OCI-M1 (cell line): ENCODE results near the gene CD248.
A peak's percentile ranks its signal among the peaks of the same experiment; 100 is the strongest.
"Not testable (repeated sequence)": the region's sequence is repeated elsewhere in the genome, so short reads cannot be mapped to it uniquely, and the experiment has no call there.

Experiments used
- DNase-seq: peaks from one replicate; lab custom pipeline; 2025; lab: John Stamatoyannopoulos, UW

The CD248 gene

GRCh38 chr11:66276619-66277018 is 40.2 kb downstream of the CD248 start:
- not testable (repeated sequence) for DNase-seq

GRCh38 chr11:66275984-66276612 is 40.7 kb downstream of the CD248 start:
- DNase-seq = no peak

- no peak for DNase-seq
These were observed 41.4 kb downstream of the CD248 start for GRCh38 chr11:66275396-66275795.

GRCh38 chr11:66274219-66274618 is 42.6 kb downstream of the CD248 start:
- DNase-seq = no peak

GRCh38 chr11:66272596-66272995 is 44.2 kb downstream of the CD248 start:
- no peak for DNase-seq

GRCh38 chr11:66271816-66272215 is 45.0 kb downstream of the CD248 start:
- DNase-seq = no peak

GRCh38 chr11:66268952-66269905 is 47.6 kb downstream of the CD248 start:
- DNase-seq = peak; percentile 74

- peak; percentile 100 for DNase-seq
These were observed 48.4 kb downstream of the CD248 start, which contains the start of gene RAB1B for GRCh38 chr11:66268244-66268951. Gene RAB1B (plus strand): TSS chr11:66268639. CDS start chr11:66268680, 41 bp downstream.

- DNase-seq = peak; percentile 86
These were observed 49.2 kb downstream of the CD248 start for GRCh38 chr11:66267379-66268243.

- no peak for DNase-seq
These were observed 49.8 kb downstream of the CD248 start for GRCh38 chr11:66267039-66267378.

- DNase-seq = no peak
These were observed 50.3 kb downstream of the CD248 start for GRCh38 chr11:66266378-66267038.

GRCh38 chr11:66265531-66266377 is 51.1 kb downstream of the CD248 start:
- DNase-seq = no peak

- DNase-seq = peak; percentile 13
These were observed 51.9 kb downstream of the CD248 start for GRCh38 chr11:66264914-66265313.
